HL-60 (cell line): Measurements from ENCODE around the gene HOXB2.

Experiments used
- DNase-seq, 2 experiments: peaks; one replicate each; pipeline ENCODE4 v3.0.0-alpha.2; 2010 to 2020; ENCODE audit warnings: low read depth in 1 of 2, low spot score in 1 of 2
- H3K27ac ChIP-seq: fragments of 250-450 bp; sonication (Bioruptor Pico); replicated peaks from 2 replicates; pipeline ENCODE4 v1.5.1; 2020; ENCODE audit warnings: mild to moderate bottlenecking, moderate library complexity
- H3K27me3 ChIP-seq: fragments of 250-450 bp; sonication (Bioruptor Pico); 2 replicates; pipeline ENCODE4 v1.5.1; 2021; ENCODE audit warnings: mild to moderate bottlenecking, moderate library complexity; ENCODE audit not compliant: insufficient read depth, poor library complexity, severe bottlenecking
- H3K4me3 ChIP-seq: replicated peaks from 2 replicates; pipeline ENCODE4 v1.5.1; 2011; ENCODE audit warnings: mild to moderate bottlenecking, control low read depth, low read length; ENCODE audit not compliant: insufficient read depth
- CTCF ChIP-seq: IDR thresholded peaks from one replicate; pipeline ENCODE4 v1.5.1; 2011; ENCODE audit warnings: low read length, control low read depth, inconsistent platforms; ENCODE audit not compliant: insufficient read depth
- GABPA ChIP-seq: IDR thresholded peaks from 2 replicates; pipeline ENCODE4 v1.6.1; 2012; ENCODE audit warnings: low read depth
- POLR2AphosphoS5 ChIP-seq: IDR thresholded peaks from 2 replicates; pipeline ENCODE4 v1.6.1; 2012; ENCODE audit warnings: low read depth
- REST ChIP-seq: IDR thresholded peaks from 2 replicates; pipeline ENCODE4 v1.6.1; 2012; ENCODE audit warnings: low read depth; ENCODE audit not compliant: insufficient replicate concordance
- SPI1 ChIP-seq: IDR thresholded peaks from 2 replicates; pipeline ENCODE4 v1.6.1; 2012; ENCODE audit warnings: low read depth, mild to moderate bottlenecking, borderline replicate concordance
- long read RNA-seq: library from polyadenylated mRNA; unstranded; transcript quantifications from one replicate; pipeline ENCODE4 v2.0.0, GENCODE V29; 2020

The HOXB2 gene
- long read RNA-seq = 0 reads

- Histone ChIP-seq H3K27ac (no peak within 1 kb of the TSS), H3K4me3 (no peak within 1 kb of the TSS), H3K27me3 (peaks cover 78% of the 10 kb centered on the region)
- DNase-seq = no peak
- TF ChIP-seq CTCF = no peak
- no peak for TF ChIP-seq REST
- TF ChIP-seq POLR2AphosphoS5 = no peak
- no peak for TF ChIP-seq GABPA
- TF ChIP-seq SPI1 = no peak
These were observed at the start of gene HOXB2 for GRCh38 chr17:48545022-48545375. HOXB2 (minus strand) TSS chr17:48545109; CDS start chr17:48544911, 198 bp downstream.

GRCh38 chr17:48593840-48594537, 49.1 kb upstream of the HOXB2 start:
- peaks cover 77% of the 10 kb centered on the region for H3K27me3 ChIP-seq
- DNase-seq = peak; percentile 28 to 58
- TF ChIP-seq CTCF = peak; percentile 63
- TF ChIP-seq GABPA = no peak
- TF ChIP-seq SPI1 = peak; percentile 40; the same call in 1 of the 2 replicates
- TF ChIP-seq POLR2AphosphoS5 = no peak
- TF ChIP-seq REST = no peak
- H3K27ac ChIP-seq = no peak overlapping the region
- no peak overlapping the region for H3K4me3 ChIP-seq

- Histone ChIP-seq H3K27ac (no peak within 1 kb of the TSS), H3K4me3 (no peak within 1 kb of the TSS), H3K27me3 (peaks cover 75% of the 10 kb centered on the region)
- no peak for TF ChIP-seq SPI1
- no peak for DNase-seq
These were observed 48.4 kb upstream of the HOXB2 start, which contains the start of gene HOXB5 for GRCh38 chr17:48593126-48593829. HOXB5 (minus strand) TSS chr17:48593779; CDS start chr17:48593682, 97 bp downstream.

- no peak for DNase-seq
- no peak overlapping the region for H3K4me3 ChIP-seq
- TF ChIP-seq REST (no peak), CTCF (no peak), GABPA (no peak), SPI1 (no peak), POLR2AphosphoS5 (no peak)
- no peak overlapping the region for H3K27ac ChIP-seq
- peaks cover 75% of the 10 kb centered on the region for H3K27me3 ChIP-seq
These were observed 47.7 kb upstream of the HOXB2 start for GRCh38 chr17:48592577-48592976.
